HG03108 (cell line): ENCODE results near the gene TSPAN32.

Source experiments
- ATAC-seq: cut with Tn5 transposase; IDR thresholded peaks from one replicate; pipeline ENCODE4 v1.9.1; 2021; ENCODE audit warnings: moderate library complexity; ENCODE audit not compliant: unreplicated experiment

Gene TSPAN32

GRCh38 chr11:2301631-2302305 is at the start of gene TSPAN32, which contains the start of gene C11orf21:
TSS of gene TSPAN32 (plus strand) at chr11:2302013. CDS start at chr11:2302150, 137 bp downstream.
TSS of gene C11orf21 (minus strand) at chr11:2301918. CDS start at chr11:2301808, 110 bp downstream.
- peak; percentile 55 for ATAC-seq

GRCh38 chr11:2252018-2252417 is 49.8 kb upstream of the TSPAN32 start:
- no peak for ATAC-seq

- ATAC-seq = no peak
Measured at GRCh38 chr11:2256293-2256913, 45.4 kb upstream of the TSPAN32 start.

GRCh38 chr11:2256951-2257700 is 44.7 kb upstream of the TSPAN32 start:
- ATAC-seq = no peak

GRCh38 chr11:2258501-2259465 is 43.0 kb upstream of the TSPAN32 start:
- ATAC-seq = no peak

- no peak for ATAC-seq
Measured at GRCh38 chr11:2259466-2259830, 42.4 kb upstream of the TSPAN32 start.

GRCh38 chr11:2259897-2260451 is 41.8 kb upstream of the TSPAN32 start:
- ATAC-seq = no peak

- no peak for ATAC-seq
Measured at GRCh38 chr11:2260491-2261364, 41.1 kb upstream of the TSPAN32 start.

- ATAC-seq = no peak
Measured at GRCh38 chr11:2261436-2262230, 40.2 kb upstream of the TSPAN32 start.

GRCh38 chr11:2262301-2263070 is 39.3 kb upstream of the TSPAN32 start:
- no peak for ATAC-seq

- no peak for ATAC-seq
Measured at GRCh38 chr11:2263071-2263565, 38.7 kb upstream of the TSPAN32 start.

- ATAC-seq = no peak
Measured at GRCh38 chr11:2263724-2264360, 38.0 kb upstream of the TSPAN32 start.

GRCh38 chr11:2264366-2265053 is 37.3 kb upstream of the TSPAN32 start:
- no peak for ATAC-seq

- ATAC-seq = no peak
Measured at GRCh38 chr11:2265396-2265795, 36.4 kb upstream of the TSPAN32 start.

- no peak for ATAC-seq
Measured at GRCh38 chr11:2265854-2266585, 35.8 kb upstream of the TSPAN32 start.
